SK-N-MC (cell line): Measurements from ENCODE around the gene SPSB1.

Experiments used
- EZH2 ChIP-seq: fragments of 200-600 bp; sonication (generic); IDR thresholded peaks from one replicate; pipeline ENCODE4 v1.6.1; 2017; ENCODE audit warnings: antibody characterized with exemption
- POLR2AphosphoS5 ChIP-seq: IDR thresholded peaks from 2 replicates; pipeline ENCODE4 v1.6.1; 2012; ENCODE audit warnings: mild to moderate bottlenecking, low read depth, low read length, borderline replicate concordance

DNA sequence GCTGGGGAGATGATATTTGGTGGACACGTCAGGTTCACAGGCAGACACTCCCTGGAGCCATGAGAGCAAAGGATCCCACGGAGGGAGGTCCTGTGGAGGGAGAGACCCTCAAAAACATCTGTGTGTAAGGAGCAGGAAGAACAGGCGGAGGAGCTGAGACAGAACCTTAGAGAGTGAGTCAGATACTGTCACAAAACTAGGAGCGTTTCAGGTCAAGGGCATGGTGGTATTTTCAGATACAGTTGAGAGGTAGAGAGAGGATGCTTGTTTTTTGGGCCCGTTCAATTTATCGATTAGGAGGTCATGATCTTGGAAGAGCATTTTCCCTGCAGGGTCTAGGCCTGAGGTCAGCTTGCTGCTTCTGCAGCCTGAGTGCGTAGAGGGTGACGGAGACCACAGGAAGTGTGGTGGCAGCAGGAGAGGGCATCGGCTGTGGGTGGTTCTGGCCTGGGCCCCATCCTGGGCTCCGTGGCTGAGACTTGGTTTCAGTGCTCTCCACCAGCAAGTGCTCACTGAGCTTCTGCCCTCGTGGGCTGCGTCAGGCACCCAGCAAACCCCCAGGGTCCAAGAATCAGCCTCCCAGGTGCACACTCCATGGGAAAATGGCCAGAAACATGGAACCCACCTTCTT, 39.9 kb downstream of the SPSB1 start:
- TF ChIP-seq POLR2AphosphoS5 (no peak), EZH2 (no peak)
